ENCODE data around the gene TAF4B. TPM values are rescaled to one million over a fixed set of nuclear protein-coding genes. Genes with fewer than 3 reads are reported as not detected.

The TAF4B gene
- total RNA-seq, 1 donor from 2014 or later = 1.5 TPM

- DNase-seq (ENCODE audit: low read depth, low spot score) = no peak
- H3K9me3 Mint-ChIP-seq = peaks cover 2% of the 10 kb centered on the region
- no peaks in the 10 kb centered on the region for H3K27me3 Mint-ChIP-seq (ENCODE audit: low read depth)
- peak overlapping the region; percentile 85 for H3K27ac Mint-ChIP-seq (ENCODE audit: unreplicated experiment)
- peaks cover 26% of the 10 kb centered on the region for H3K4me1 Mint-ChIP-seq
- H3K4me3 Mint-ChIP-seq = no peak overlapping the region
- TF ChIP-seq, protein P1, sequence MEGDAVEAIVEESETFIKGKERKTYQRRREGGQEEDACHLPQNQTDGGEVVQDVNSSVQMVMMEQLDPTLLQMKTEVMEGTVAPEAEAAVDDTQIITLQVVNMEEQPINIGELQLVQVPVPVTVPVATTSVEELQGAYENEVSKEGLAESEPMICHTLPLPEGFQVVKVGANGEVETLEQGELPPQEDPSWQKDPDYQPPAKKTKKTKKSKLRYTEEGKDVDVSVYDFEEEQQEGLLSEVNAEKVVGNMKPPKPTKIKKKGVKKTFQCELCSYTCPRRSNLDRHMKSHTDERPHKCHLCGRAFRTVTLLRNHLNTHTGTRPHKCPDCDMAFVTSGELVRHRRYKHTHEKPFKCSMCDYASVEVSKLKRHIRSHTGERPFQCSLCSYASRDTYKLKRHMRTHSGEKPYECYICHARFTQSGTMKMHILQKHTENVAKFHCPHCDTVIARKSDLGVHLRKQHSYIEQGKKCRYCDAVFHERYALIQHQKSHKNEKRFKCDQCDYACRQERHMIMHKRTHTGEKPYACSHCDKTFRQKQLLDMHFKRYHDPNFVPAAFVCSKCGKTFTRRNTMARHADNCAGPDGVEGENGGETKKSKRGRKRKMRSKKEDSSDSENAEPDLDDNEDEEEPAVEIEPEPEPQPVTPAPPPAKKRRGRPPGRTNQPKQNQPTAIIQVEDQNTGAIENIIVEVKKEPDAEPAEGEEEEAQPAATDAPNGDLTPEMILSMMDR (conservative IDR thresholded peaks at IDR 0.05) = no peak
- no peaks in the 10 kb centered on the region for H3K36me3 Mint-ChIP-seq (ENCODE audit: low read depth)
Measured at GRCh38 chr18:26335156-26335555, 108.9 kb downstream of the TAF4B start.

DNA sequence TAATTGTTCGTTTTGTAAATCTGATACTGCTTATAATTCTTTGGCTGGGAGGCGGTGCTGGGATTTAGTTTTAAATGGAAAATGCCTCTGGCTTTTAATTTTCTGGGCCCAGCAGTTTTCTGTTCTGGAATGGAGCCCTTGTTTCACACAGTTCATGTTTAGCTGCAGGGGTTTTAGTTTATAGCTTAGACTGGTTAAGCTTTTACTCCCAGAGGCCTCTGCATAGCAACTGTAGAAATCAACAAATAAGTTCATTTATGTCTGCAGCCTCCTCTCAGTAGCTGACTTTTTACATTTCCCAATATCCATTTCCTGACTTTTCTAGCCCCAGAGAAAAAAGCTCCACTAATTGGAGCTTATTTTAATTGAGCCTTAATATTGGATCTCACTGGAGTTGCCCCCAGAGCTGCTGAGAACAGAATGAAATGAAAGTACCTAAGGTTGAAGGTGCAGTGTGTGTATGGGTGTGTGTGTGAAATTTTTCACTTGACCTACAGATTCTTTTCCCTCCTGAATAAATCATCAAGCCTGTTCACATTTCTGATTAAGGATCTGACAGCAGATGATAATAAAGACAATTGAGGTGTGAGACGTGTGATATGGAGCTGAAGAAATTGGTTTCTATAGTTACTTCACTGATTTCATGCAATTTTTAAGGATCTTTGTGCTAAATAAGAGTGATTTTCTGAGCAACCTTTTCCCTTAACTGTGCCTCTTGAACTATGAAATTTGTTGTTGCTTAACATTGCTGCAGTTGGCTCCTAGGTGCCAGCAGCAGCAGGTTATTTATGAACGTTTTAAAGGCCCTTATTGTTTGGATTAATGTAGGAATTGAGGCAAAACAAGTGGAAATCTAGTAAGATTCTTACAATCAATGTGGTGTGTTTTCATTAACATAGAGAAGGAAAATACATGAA is 109.6 kb downstream of the TAF4B start:
- Mint-ChIP-seq H3K36me3 (ENCODE audit: low read depth) (no peaks in the 10 kb centered on the region), H3K27me3 (ENCODE audit: low read depth) (no peaks in the 10 kb centered on the region), H3K27ac (ENCODE audit: unreplicated experiment) (peak overlapping the region; percentile 85), H3K9me3 (peaks cover 2% of the 10 kb centered on the region), H3K4me1 (peaks cover 26% of the 10 kb centered on the region), H3K4me3 (no peak overlapping the region)
- no peak for DNase-seq (ENCODE audit: low read depth, low spot score)
- TF ChIP-seq, protein P1 (conservative IDR thresholded peaks at IDR 0.05) = no peak

- Mint-ChIP-seq H3K9me3 (peaks cover 5% of the 10 kb centered on the region), H3K27me3 (ENCODE audit: low read depth) (no peaks in the 10 kb centered on the region), H3K27ac (ENCODE audit: unreplicated experiment) (peak overlapping the region; percentile 82), H3K4me1 (peaks cover 26% of the 10 kb centered on the region), H3K4me3 (no peak overlapping the region), H3K36me3 (ENCODE audit: low read depth) (no peaks in the 10 kb centered on the region)
- TF ChIP-seq, protein P1 (conservative IDR thresholded peaks at IDR 0.05) = no peak
- no peak for DNase-seq (ENCODE audit: low read depth, low spot score)
Measured at GRCh38 chr18:26336572-26336971, 110.3 kb downstream of the TAF4B start.

DNA sequence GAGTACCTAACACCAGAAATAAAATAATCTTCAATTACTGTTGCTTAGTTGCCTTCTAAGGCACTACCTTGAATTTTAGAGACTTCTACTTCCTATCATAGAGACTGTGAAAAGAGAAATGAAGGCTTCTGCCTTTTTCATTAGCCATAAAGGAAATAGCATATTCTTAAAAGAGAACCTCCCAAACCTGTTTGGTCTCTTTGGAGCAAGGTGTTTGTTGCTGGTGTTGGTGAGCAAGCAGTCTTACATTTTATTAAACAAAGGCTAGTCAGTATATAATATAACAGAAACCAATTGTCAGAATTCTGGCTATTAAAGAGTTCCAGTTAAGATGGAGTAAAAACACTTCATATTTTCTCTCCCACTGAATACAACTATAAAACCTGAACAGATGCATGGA is 116.4 kb downstream of the TAF4B start:
- no peaks in the 10 kb centered on the region for H3K4me1 Mint-ChIP-seq
- peaks cover 22% of the 10 kb centered on the region for H3K36me3 Mint-ChIP-seq (ENCODE audit: low read depth)
- no peaks in the 10 kb centered on the region for H3K27me3 Mint-ChIP-seq (ENCODE audit: low read depth)
- peaks cover 20% of the 10 kb centered on the region for H3K9me3 Mint-ChIP-seq
- H3K4me3 Mint-ChIP-seq = no peak overlapping the region
- TF ChIP-seq, protein P1 (conservative IDR thresholded peaks at IDR 0.05) = no peak
- H3K27ac Mint-ChIP-seq (ENCODE audit: unreplicated experiment) = no peak overlapping the region
- DNase-seq (ENCODE audit: low read depth, low spot score) = no peak

DNA sequence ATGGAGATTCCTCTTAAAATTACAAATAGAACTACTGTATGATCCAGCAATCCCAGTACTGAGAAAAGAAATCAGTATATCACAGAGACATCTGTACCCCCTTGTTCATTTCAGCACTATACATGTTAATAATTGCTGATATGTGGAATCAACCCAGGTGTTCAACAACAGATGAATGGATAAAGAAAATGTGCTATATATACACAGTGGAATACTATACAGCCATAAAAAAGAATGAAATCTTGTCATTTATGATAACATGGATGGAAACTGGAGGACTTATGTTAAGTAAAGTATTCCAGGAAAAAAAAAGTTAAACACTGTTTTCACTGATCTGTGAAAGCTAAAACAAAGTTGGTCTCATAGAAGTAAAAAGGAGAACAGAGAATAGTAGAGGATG is 124.7 kb downstream of the TAF4B start:
- Mint-ChIP-seq H3K4me3 (no peak overlapping the region), H3K27me3 (ENCODE audit: low read depth) (no peaks in the 10 kb centered on the region), H3K4me1 (no peaks in the 10 kb centered on the region), H3K9me3 (peaks cover 18% of the 10 kb centered on the region), H3K27ac (ENCODE audit: unreplicated experiment) (no peak overlapping the region), H3K36me3 (ENCODE audit: low read depth) (peaks cover 10% of the 10 kb centered on the region)
- DNase-seq (ENCODE audit: low read depth, low spot score) = no peak
- TF ChIP-seq, protein P1 (conservative IDR thresholded peaks at IDR 0.05) = no peak

All from neural crest cell (in vitro differentiated cells).